ENCODE results near the gene KIF1A. TPM values are rescaled to one million over a fixed set of nuclear protein-coding genes. Genes with fewer than 3 reads are reported as not detected.

KIF1A gene
- total and polyA plus RNA-seq, 7 experiments from 2014 or later, result 0.24 TPM; not detected in 6

DNA sequence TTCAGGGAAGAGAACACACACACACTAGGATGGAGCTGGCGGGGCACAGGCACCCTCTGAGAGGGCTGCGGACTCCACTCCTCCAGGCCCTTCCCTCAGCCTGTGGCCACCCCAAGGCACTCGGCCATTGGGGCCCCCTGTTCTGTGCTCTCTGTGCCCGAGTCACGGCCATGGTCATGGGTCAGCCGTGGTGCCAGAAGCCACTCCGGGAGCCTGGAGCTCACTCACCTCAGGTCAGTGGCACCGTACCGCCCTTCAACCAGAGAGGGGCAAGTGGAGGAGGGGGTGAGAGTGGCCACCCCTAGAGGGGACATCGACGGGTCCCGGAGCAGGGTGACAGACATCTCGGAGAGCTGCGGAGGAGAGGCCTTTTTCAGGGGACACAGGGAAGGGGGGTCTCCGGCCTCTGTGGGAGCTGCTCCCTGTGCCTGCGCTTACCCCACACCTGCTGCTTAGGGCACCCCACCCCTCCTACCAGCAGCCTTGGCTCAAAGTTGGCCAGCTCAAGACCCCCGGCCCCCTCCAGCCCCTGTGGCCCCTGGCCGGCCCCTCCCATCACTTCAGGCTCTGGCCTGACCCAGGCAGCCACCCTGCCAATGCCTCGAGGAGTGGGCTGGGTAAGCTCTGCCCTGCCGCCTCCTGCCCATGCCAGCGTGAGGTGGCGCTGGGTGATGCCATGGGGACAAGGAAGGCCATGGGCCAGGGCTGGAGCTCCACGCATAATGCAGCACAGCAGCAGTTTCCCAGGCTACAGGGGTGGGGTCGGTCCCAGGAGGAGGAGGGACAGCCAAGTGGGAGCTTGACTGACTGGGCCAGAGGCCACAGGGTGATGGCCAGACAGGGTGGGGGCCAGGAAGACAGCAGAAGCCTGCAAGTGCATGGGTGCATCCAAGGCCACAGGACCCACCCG lies 99.1 kb downstream of the KIF1A start:
- Mint-ChIP-seq H3K36me3 (no peaks in the 10 kb centered on the region), H3K27ac (no peak overlapping the region)
- no peak for ATAC-seq

DNA sequence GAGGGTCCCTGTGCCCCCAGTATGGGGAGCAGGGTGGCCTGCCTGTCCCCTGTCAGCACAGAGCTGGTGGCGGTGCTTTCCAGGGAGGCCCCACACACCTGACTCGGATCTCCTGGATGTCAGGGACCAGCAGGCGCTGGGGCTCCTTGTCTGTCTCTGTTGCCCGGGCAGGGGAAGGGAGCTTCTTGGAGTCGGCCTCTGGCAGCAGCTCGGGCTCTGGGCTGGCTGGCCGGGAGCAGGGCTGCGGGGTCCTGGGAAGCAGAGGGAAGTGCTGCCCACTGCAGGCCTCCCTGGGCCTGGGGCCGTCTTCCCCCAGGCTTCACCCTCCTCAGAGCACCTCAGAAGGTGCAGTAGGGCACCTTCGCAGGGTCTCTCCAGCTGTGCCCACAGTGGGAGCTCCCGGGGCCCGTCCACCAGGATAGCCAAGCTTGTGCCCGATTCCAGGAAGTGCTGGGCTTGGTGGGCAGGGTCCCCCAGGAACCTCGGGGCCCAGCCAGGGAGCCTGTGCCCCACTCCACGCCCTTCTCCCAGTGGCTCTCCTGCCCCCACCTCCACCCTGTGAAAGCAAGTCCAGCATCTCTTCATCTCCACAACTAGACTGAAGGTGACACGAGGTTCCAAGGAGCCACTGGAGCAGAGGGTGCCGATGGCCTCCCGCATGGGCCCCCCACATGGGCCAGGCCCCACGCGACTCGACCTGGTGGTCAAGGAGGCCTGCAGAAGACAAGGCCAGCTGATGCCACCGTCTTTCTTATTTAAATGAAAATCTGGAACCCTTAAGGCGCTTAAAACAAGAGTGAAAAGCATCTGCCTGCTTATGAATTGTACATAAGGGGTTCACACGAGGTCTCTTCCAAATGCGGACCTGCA lies 100.1 kb downstream of the KIF1A start:
- DNase-seq (no peak), ATAC-seq (no peak)
- no peaks in the 10 kb centered on the region for H3K27me3 Mint-ChIP-seq
- no peaks in the 10 kb centered on the region for H3K36me3 Mint-ChIP-seq
- CTCF ChIA-PET, result no interaction called here
- POLR2A ChIA-PET, result no interaction called here
- H3K4me1 ChIP-seq (ENCODE audit: control insufficient read depth in 2 of 2, insufficient read depth in 2 of 2, low read length in 2 of 2), result no peaks in the 10 kb centered on the region
- no peaks in the 10 kb centered on the region for H3K9me3 ChIP-seq (ENCODE audit: control insufficient read depth in 2 of 3, low read length in 3 of 3)
- no peaks in the 10 kb centered on the region for H3K36me3 ChIP-seq (ENCODE audit: control insufficient read depth in 2 of 3, insufficient read depth in 3 of 3, low read length in 3 of 3)
- no peaks in the 10 kb centered on the region for H3K27me3 ChIP-seq (ENCODE audit: control insufficient read depth in 2 of 2, insufficient read depth in 2 of 2, low read length in 2 of 2)
- intact Hi-C loops (cut with micrococcal nuclease), result no loop called here
- H3K9me3 Mint-ChIP-seq, result no peaks in the 10 kb centered on the region
- H3K4me1 Mint-ChIP-seq, result no peaks in the 10 kb centered on the region
- H3K27ac Mint-ChIP-seq, result no peak overlapping the region
- H3K4me3 ChIP-seq (ENCODE audit: low read length), result no peak overlapping the region
- H3K4me3 Mint-ChIP-seq, result no peak overlapping the region
- no peak overlapping the region for H3K27ac ChIP-seq (ENCODE audit: low read depth, low read length)

More for the DNA sequence above, 99.1 kb downstream of the KIF1A start:
- ChIA-PET POLR2A (no interaction called here), CTCF (no interaction called here)
- Histone ChIP-seq H3K4me1 (ENCODE audit: control insufficient read depth in 2 of 2, insufficient read depth in 2 of 2, low read length in 2 of 2) (no peaks in the 10 kb centered on the region), H3K27me3 (ENCODE audit: control insufficient read depth in 2 of 2, insufficient read depth in 2 of 2, low read length in 2 of 2) (no peaks in the 10 kb centered on the region), H3K4me3 (ENCODE audit: low read length) (no peak overlapping the region), H3K27ac (ENCODE audit: low read depth, low read length) (no peak overlapping the region), H3K9me3 (ENCODE audit: control insufficient read depth in 2 of 3, low read length in 3 of 3) (no peaks in the 10 kb centered on the region), H3K36me3 (ENCODE audit: control insufficient read depth in 2 of 3, insufficient read depth in 3 of 3, low read length in 3 of 3) (no peaks in the 10 kb centered on the region)
- no peaks in the 10 kb centered on the region for H3K27me3 Mint-ChIP-seq
- DNase-seq, result no peak
- intact Hi-C loops (cut with micrococcal nuclease), result no loop called here
- H3K4me3 Mint-ChIP-seq, result no peak overlapping the region
- H3K9me3 Mint-ChIP-seq, result no peaks in the 10 kb centered on the region
- no peaks in the 10 kb centered on the region for H3K4me1 Mint-ChIP-seq

DNA sequence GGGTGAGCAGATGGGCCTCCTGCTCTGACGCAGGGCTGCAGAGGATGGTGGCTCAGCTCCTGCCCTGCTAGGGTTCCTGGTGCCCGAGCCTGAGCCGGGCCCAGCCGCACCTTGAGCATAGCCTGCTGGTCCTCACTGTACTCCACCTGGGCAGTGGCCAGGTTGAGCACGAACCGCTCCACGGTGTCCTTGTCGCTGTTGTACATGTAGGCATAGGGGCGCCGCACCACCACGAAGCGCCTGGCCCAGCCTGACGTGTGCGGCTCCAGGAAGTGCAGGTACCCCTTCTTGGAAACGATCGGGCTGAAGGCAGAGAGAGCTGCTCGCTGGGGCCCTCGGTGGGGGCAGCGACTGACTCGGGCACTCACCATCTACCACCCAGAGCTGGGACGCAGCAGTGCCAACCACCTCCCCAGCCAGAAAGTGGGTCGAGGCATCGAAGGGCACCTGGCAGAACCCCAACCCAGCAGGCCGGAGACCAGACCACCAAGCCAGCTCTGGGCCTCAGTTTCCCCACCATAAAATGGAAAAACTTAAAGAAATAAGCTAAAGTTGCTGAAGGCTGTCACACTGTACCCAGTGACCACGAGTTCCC lies 101.0 kb downstream of the KIF1A start:
- DNase-seq (no peak), ATAC-seq (no peak)
- no peaks in the 10 kb centered on the region for H3K9me3 Mint-ChIP-seq
- intact Hi-C loops (cut with micrococcal nuclease), result no loop called here
- H3K4me3 Mint-ChIP-seq, result no peak overlapping the region
- H3K4me1 ChIP-seq (ENCODE audit: control insufficient read depth in 2 of 2, insufficient read depth in 2 of 2, low read length in 2 of 2), result no peaks in the 10 kb centered on the region
- ChIA-PET CTCF (no interaction called here), POLR2A (no interaction called here)
- no peak overlapping the region for H3K4me3 ChIP-seq (ENCODE audit: low read length)
- no peaks in the 10 kb centered on the region for H3K36me3 Mint-ChIP-seq
- no peak overlapping the region for H3K27ac Mint-ChIP-seq
- no peaks in the 10 kb centered on the region for H3K27me3 Mint-ChIP-seq
- no peak overlapping the region for H3K27ac ChIP-seq (ENCODE audit: low read depth, low read length)
- no peaks in the 10 kb centered on the region for H3K4me1 Mint-ChIP-seq
- H3K27me3 ChIP-seq (ENCODE audit: control insufficient read depth in 2 of 2, insufficient read depth in 2 of 2, low read length in 2 of 2), result no peaks in the 10 kb centered on the region
- no peaks in the 10 kb centered on the region for H3K9me3 ChIP-seq (ENCODE audit: control insufficient read depth in 2 of 3, low read length in 3 of 3)
- no peaks in the 10 kb centered on the region for H3K36me3 ChIP-seq (ENCODE audit: control insufficient read depth in 2 of 3, insufficient read depth in 3 of 3, low read length in 3 of 3)

DNA sequence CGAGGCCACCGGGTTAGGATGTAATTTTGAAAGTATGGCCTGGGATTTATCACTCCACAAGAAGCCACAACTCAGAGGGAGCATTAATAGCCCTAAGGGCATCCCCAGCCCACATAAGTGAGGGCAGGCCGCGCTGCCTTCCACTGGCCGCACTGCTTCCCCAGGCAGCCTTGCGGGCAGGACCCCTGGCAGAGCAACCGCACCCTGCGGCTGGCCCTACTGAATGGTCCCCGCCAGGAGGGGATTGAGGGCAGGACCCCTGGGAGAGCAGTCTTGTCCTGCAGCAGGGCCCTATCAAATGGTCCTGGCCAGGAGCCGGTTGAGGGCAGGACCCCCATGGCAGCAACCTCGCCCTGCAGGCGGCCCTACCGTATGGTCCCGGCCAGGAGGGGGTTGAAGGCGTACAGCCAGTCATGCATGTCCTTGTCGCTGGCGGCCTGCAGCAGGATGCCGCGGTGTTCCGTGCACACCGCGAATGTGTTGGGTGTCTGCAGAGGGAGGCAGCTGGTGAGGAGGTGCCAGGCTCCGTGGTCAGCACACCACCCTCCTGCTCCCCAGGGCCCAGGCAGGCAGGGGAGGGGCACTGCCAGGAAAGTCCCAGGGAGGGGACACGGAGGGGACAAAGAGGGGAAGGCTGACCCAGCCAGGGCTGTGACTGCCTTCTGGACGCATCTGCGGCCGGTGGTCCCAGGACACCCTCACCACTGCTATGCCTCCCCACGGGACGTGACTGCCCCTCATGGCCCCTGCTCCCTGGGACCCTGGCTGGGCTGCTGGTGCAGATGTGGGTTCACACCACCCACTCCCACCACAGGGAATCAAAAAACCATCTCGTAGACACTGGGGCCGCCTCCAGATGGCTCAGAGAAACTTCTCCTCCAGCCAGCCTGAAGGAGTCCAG lies 102.1 kb downstream of the KIF1A start:
- H3K4me1 ChIP-seq (ENCODE audit: control insufficient read depth in 2 of 2, insufficient read depth in 2 of 2, low read length in 2 of 2), result no peaks in the 10 kb centered on the region
- no peaks in the 10 kb centered on the region for H3K27me3 ChIP-seq (ENCODE audit: control insufficient read depth in 2 of 2, insufficient read depth in 2 of 2, low read length in 2 of 2)
- intact Hi-C loops (cut with micrococcal nuclease), result no loop called here
- Mint-ChIP-seq H3K4me1 (no peaks in the 10 kb centered on the region), H3K9me3 (no peaks in the 10 kb centered on the region), H3K27ac (no peak overlapping the region), H3K4me3 (no peak overlapping the region), H3K27me3 (no peaks in the 10 kb centered on the region), H3K36me3 (no peaks in the 10 kb centered on the region)
- no peak for ATAC-seq
- H3K9me3 ChIP-seq (ENCODE audit: control insufficient read depth in 2 of 3, low read length in 3 of 3), result no peaks in the 10 kb centered on the region
- H3K36me3 ChIP-seq (ENCODE audit: control insufficient read depth in 2 of 3, insufficient read depth in 3 of 3, low read length in 3 of 3), result no peaks in the 10 kb centered on the region
- H3K27ac ChIP-seq (ENCODE audit: low read depth, low read length), result no peak overlapping the region
- H3K4me3 ChIP-seq (ENCODE audit: low read length), result no peak overlapping the region
- POLR2A ChIA-PET, result no interaction called here
- DNase-seq, result no peak
- CTCF ChIA-PET, result no interaction called here

DNA sequence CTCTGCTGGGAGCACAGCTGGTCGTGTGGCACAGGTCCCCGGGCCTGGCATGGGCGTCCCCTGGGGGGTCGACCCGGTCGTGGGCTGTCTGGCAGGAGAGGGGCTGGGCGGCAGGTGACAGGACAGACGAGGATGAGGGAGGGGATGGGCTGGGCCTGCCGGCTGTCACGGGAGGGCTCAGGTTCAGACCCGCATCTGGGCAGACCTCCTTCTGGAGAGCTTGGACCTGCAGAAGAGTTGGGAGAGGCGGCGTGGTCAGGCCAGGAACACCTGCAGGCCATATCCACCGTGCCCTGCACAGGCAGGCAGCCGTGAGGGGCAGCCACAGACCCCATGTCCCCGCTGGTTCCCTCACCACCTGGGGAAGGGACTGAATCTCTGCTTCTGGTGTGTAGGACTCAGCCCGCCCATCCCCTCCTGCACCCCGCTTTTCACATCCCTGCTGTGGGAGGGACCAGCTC lies 102.8 kb downstream of the KIF1A start:
- ChIA-PET CTCF (no interaction called here), POLR2A (no interaction called here)
- H3K9me3 Mint-ChIP-seq, result no peaks in the 10 kb centered on the region
- Histone ChIP-seq H3K36me3 (ENCODE audit: control insufficient read depth in 2 of 3, insufficient read depth in 3 of 3, low read length in 3 of 3) (no peaks in the 10 kb centered on the region), H3K27me3 (ENCODE audit: control insufficient read depth in 2 of 2, insufficient read depth in 2 of 2, low read length in 2 of 2) (no peaks in the 10 kb centered on the region), H3K4me1 (ENCODE audit: control insufficient read depth in 2 of 2, insufficient read depth in 2 of 2, low read length in 2 of 2) (no peaks in the 10 kb centered on the region), H3K9me3 (ENCODE audit: control insufficient read depth in 2 of 3, low read length in 3 of 3) (no peaks in the 10 kb centered on the region), H3K4me3 (ENCODE audit: low read length) (no peak overlapping the region), H3K27ac (ENCODE audit: low read depth, low read length) (no peak overlapping the region)
- no peak for DNase-seq
- no peak overlapping the region for H3K4me3 Mint-ChIP-seq
- no peak overlapping the region for H3K27ac Mint-ChIP-seq
- no peaks in the 10 kb centered on the region for H3K27me3 Mint-ChIP-seq
- intact Hi-C loops (cut with micrococcal nuclease), result no loop called here
- no peaks in the 10 kb centered on the region for H3K36me3 Mint-ChIP-seq
- H3K4me1 Mint-ChIP-seq, result no peaks in the 10 kb centered on the region
- no peak for ATAC-seq

DNA sequence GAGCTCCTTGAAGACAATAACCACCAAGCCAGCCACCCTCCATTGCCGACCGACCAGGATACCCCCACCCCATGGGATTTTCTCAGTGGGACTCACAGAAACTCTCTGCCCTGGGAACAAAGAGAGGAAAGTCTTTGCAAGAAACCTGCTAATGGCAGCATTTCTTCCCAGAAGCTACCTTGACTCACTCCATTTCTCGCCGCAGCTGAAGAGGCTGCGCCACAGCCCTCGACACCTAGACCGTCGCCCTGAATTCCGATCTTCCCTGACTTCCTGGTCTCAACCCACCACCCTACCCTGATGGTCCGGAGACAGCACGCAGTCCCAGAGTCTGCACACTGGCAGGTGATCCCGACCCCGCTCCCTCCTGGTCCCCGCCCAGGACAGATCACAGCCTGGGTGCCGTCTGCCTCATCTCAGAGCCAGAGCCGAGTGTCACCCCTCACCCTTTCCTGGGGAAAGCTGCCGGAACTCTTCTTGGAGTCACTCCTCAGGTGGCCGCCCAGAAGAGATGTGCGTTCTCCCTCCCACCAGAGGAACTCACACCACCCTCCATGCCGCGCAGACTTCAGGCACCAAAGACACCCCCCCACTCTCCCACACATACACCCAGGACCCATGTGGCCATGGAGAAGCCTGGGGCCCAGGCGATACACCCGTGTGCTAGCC lies 103.8 kb downstream of the KIF1A start:
- Histone ChIP-seq H3K27ac (ENCODE audit: low read depth, low read length) (no peak overlapping the region), H3K9me3 (ENCODE audit: control insufficient read depth in 2 of 3, low read length in 3 of 3) (no peaks in the 10 kb centered on the region), H3K4me1 (ENCODE audit: control insufficient read depth in 2 of 2, insufficient read depth in 2 of 2, low read length in 2 of 2) (no peaks in the 10 kb centered on the region), H3K27me3 (ENCODE audit: control insufficient read depth in 2 of 2, insufficient read depth in 2 of 2, low read length in 2 of 2) (no peaks in the 10 kb centered on the region), H3K4me3 (ENCODE audit: low read length) (no peak overlapping the region), H3K36me3 (ENCODE audit: control insufficient read depth in 2 of 3, insufficient read depth in 3 of 3, low read length in 3 of 3) (no peaks in the 10 kb centered on the region)
- intact Hi-C loops (cut with micrococcal nuclease), result no loop called here
- Mint-ChIP-seq H3K9me3 (no peaks in the 10 kb centered on the region), H3K4me3 (no peak overlapping the region), H3K36me3 (no peaks in the 10 kb centered on the region), H3K4me1 (no peaks in the 10 kb centered on the region), H3K27ac (no peak overlapping the region), H3K27me3 (no peaks in the 10 kb centered on the region)
- no peak for ATAC-seq
- DNase-seq, result no peak
- ChIA-PET POLR2A (no interaction called here), CTCF (interaction anchor here (0.6 kb wide), 1 partner anchor 1162 kb away, joined by 3 read pairs; no protein-coding TSS in a partner anchor)
